ENCODE data around the gene SCUBE1.

Gene SCUBE1

GRCh38 chr22:43182726-43183125, 160.4 kb downstream of the SCUBE1 start:
- in situ Hi-C loops (cut with HindIII; ENCODE audit: low sequenced_read_pairs) = no loop called here
- no peak overlapping the region for H3K4me3 ChIP-seq (ENCODE audit: low read depth, low read length)
- DNase-seq (ENCODE audit: low read depth) = no peak
- TF ChIP-seq CTCF (IDR thresholded peaks at IDR 0.05; ENCODE audit: low read depth, low read length, missing control alignments) = no peak

- DNase-seq (ENCODE audit: low read depth) = no peak
- in situ Hi-C loops (cut with HindIII; ENCODE audit: low sequenced_read_pairs) = no loop called here
- no peak for TF ChIP-seq CTCF (IDR thresholded peaks at IDR 0.05; ENCODE audit: low read depth, low read length, missing control alignments)
- H3K4me3 ChIP-seq (ENCODE audit: low read depth, low read length) = no peak overlapping the region
Measured at GRCh38 chr22:43182118-43182517, 161.1 kb downstream of the SCUBE1 start.

GRCh38 chr22:43181321-43182076, 161.7 kb downstream of the SCUBE1 start:
- no peak for TF ChIP-seq CTCF (IDR thresholded peaks at IDR 0.05; ENCODE audit: low read depth, low read length, missing control alignments)
- in situ Hi-C loops (cut with HindIII; ENCODE audit: low sequenced_read_pairs) = no loop called here
- no peak overlapping the region for H3K4me3 ChIP-seq (ENCODE audit: low read depth, low read length)
- DNase-seq (ENCODE audit: low read depth) = no peak

- H3K4me3 ChIP-seq (ENCODE audit: low read depth, low read length) = no peak overlapping the region
- no peak for TF ChIP-seq CTCF (IDR thresholded peaks at IDR 0.05; ENCODE audit: low read depth, low read length, missing control alignments)
- in situ Hi-C loops (cut with HindIII; ENCODE audit: low sequenced_read_pairs) = no loop called here
- no peak for DNase-seq (ENCODE audit: low read depth)
Measured at GRCh38 chr22:43180670-43181069, 162.5 kb downstream of the SCUBE1 start.

- no peak for TF ChIP-seq CTCF (IDR thresholded peaks at IDR 0.05; ENCODE audit: low read depth, low read length, missing control alignments)
- H3K4me3 ChIP-seq (ENCODE audit: low read depth, low read length) = no peak overlapping the region
- DNase-seq (ENCODE audit: low read depth) = no peak
- in situ Hi-C loops (cut with HindIII; ENCODE audit: low sequenced_read_pairs) = no loop called here
Measured at GRCh38 chr22:43179911-43180195, 163.3 kb downstream of the SCUBE1 start.

- no peak for TF ChIP-seq CTCF (IDR thresholded peaks at IDR 0.05; ENCODE audit: low read depth, low read length, missing control alignments)
- no peak for DNase-seq (ENCODE audit: low read depth)
- no peak overlapping the region for H3K4me3 ChIP-seq (ENCODE audit: low read depth, low read length)
- in situ Hi-C loops (cut with HindIII; ENCODE audit: low sequenced_read_pairs) = no loop called here
Measured at GRCh38 chr22:43179146-43179910, 163.8 kb downstream of the SCUBE1 start.

All from astrocyte of the cerebellum (primary cell).